CD4-positive, alpha-beta T cell (primary cell): ENCODE measurements around the gene RPTOR. TPM values are rescaled to one million over a fixed set of nuclear protein-coding genes. Genes with fewer than 3 reads are reported as not detected.
"Not testable (repeated sequence)": the region's sequence is repeated elsewhere in the genome, so short reads cannot be mapped to it uniquely, and the experiment has no call there.

Experiments used
- ATAC-seq: fragments of 200-7000 bp; cut with Tn5 transposase; one replicate; pipeline ENCODE4 v1.10.0; 2022; ENCODE audit warnings: mild to moderate bottlenecking; ENCODE audit not compliant: poor library complexity
- CTCF ChIA-PET: fragments of 350-600 bp; sonication (Branson Sonifier 250); formaldehyde crosslinking; loops from one replicate; lab custom pipeline; 2021; ENCODE audit warnings: antibody characterized with exemption, inconsistent platforms; lab: Charles Lee
- POLR2A ChIA-PET: fragments of 350-600 bp; sonication (Branson Sonifier 250); formaldehyde crosslinking; loops from one replicate; lab custom pipeline; 2021; ENCODE audit warnings: antibody characterized with exemption, inconsistent platforms; lab: Charles Lee
- DNase-seq, 14 experiments: peaks; one replicate each; pipeline ENCODE4 v3.0.0-alpha.2; 2013 to 2020; ENCODE audit warnings: mixed read lengths in 2 of 14
- H3K27ac ChIP-seq, 2 donors: one replicate each; pipeline versions ENCODE4 v1.5.1 to v1.7.0; 2013; ENCODE audit warnings: low read length in 2 of 2, low read depth in 1 of 2, mild to moderate bottlenecking in 1 of 2
- H3K27me3 ChIP-seq, 2 experiments: 1 replicate in 1 of 2; 2 replicates in 1 of 2; pipeline versions ENCODE4 v1.6.1 to v1.7.0; 2013; ENCODE audit warnings: low read length in 2 of 2, control low read depth in 1 of 2, mild to moderate bottlenecking in 1 of 2, moderate library complexity in 1 of 2; ENCODE audit not compliant: insufficient read depth in 2 of 2, control insufficient read depth in 1 of 2
- H3K36me3 ChIP-seq: one replicate; pipeline ENCODE4 v1.6.1; 2013; ENCODE audit warnings: low read length, control low read depth; ENCODE audit not compliant: insufficient read depth
- H3K4me1 ChIP-seq: one replicate; pipeline ENCODE4 v1.6.1; 2013; ENCODE audit warnings: low read length, control low read depth; ENCODE audit not compliant: insufficient read depth
- H3K4me3 ChIP-seq: one replicate; pipeline ENCODE4 v1.5.1; 2013; ENCODE audit warnings: mild to moderate bottlenecking, low read length, moderate library complexity
- H3K9me3 ChIP-seq, 2 experiments: 1 replicate in 1 of 2; 2 replicates in 1 of 2; pipeline versions ENCODE4 v1.6.1 to v1.7.0; 2013; ENCODE audit warnings: low read length in 2 of 2, mild to moderate bottlenecking in 2 of 2, control low read depth in 1 of 2, moderate library complexity in 1 of 2; ENCODE audit not compliant: control insufficient read depth in 1 of 2, insufficient read depth in 1 of 2
- H3K27ac Mint-ChIP-seq: one replicate; pipeline ENCODE4 v1.8.0; 2020; ENCODE audit warnings: mixed read lengths
- H3K27me3 Mint-ChIP-seq: one replicate; pipeline ENCODE4 v1.8.0; 2021; ENCODE audit warnings: mixed read lengths
- H3K36me3 Mint-ChIP-seq: one replicate; pipeline ENCODE4 v1.8.0; 2021; ENCODE audit warnings: low read depth, mixed read lengths
- H3K4me1 Mint-ChIP-seq: one replicate; pipeline ENCODE4 v1.8.0; 2021; ENCODE audit warnings: low read depth, mixed read lengths
- H3K4me3 Mint-ChIP-seq: one replicate; pipeline ENCODE4 v1.8.0; 2020; ENCODE audit warnings: mild to moderate bottlenecking, mixed read lengths
- H3K9me3 Mint-ChIP-seq: one replicate; pipeline ENCODE4 v1.8.0; 2020; ENCODE audit warnings: mixed read lengths
- intact Hi-C, 2 experiments: fragments of 100-400 bp; cut with DNase I in 1 of 2; cut with micrococcal nuclease in 1 of 2; formaldehyde crosslinking; loops; one replicate each; pipeline versions ENCODE4 v1.15.1 to v1.9.0; 2023 to 2025; cut with DNase I, micrococcal nuclease
- total RNA-seq, 174 experiments: library from RNA in 2 of 174; stranded (reverse) in 2 of 174; gene quantifications; one replicate each; pipeline ENCODE4 v1.2.3 and lab custom pipeline; 2021 to 2026
- TF ChIP-seq, protein P1 (sequence below): fragments of 200-600 bp; IDR thresholded peaks from one replicate; pipeline ENCODE4 v1.8.0; 2022; ENCODE audit warnings: antibody characterized with exemption, mild to moderate bottlenecking

RPTOR gene
- total RNA-seq, 2 experiments from 2014 or later, result 45.0 to 47.1 TPM

DNA sequence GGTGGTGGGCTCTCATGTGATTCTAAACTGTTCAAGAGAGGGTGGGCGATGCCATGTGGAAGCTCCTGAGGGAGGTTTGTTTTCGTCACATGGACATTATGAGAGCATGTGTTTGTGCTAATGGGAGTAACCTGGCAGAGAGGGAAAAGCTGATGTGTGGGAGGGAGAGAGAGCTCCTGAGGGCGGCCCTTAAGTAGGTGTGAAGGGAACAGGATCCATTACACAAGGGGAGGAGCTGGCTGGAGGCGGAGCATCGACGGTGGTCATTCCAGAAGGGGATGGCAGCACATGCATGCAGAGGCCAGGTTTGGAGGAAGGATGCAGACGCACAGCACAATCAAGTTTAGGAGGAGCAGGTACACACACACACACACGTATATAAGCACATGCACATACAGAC, 197.5 kb downstream of the RPTOR start:
- DNase-seq (no peak), ATAC-seq (no peak)
- Mint-ChIP-seq H3K36me3 (peaks cover 6% of the 10 kb centered on the region), H3K4me1 (peaks cover 62% of the 10 kb centered on the region), H3K9me3 (no peaks in the 10 kb centered on the region), H3K27me3 (no peaks in the 10 kb centered on the region), H3K4me3 (no peak overlapping the region), H3K27ac (peak overlapping the region; percentile 84)
- TF ChIP-seq, protein P1, sequence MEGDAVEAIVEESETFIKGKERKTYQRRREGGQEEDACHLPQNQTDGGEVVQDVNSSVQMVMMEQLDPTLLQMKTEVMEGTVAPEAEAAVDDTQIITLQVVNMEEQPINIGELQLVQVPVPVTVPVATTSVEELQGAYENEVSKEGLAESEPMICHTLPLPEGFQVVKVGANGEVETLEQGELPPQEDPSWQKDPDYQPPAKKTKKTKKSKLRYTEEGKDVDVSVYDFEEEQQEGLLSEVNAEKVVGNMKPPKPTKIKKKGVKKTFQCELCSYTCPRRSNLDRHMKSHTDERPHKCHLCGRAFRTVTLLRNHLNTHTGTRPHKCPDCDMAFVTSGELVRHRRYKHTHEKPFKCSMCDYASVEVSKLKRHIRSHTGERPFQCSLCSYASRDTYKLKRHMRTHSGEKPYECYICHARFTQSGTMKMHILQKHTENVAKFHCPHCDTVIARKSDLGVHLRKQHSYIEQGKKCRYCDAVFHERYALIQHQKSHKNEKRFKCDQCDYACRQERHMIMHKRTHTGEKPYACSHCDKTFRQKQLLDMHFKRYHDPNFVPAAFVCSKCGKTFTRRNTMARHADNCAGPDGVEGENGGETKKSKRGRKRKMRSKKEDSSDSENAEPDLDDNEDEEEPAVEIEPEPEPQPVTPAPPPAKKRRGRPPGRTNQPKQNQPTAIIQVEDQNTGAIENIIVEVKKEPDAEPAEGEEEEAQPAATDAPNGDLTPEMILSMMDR, result no peak
- Histone ChIP-seq H3K27me3 (no peaks in the 10 kb centered on the region), H3K36me3 (peaks cover 4% of the 10 kb centered on the region), H3K9me3 (no peaks in the 10 kb centered on the region), H3K27ac (no peak overlapping the region), H3K4me3 (no peak overlapping the region), H3K4me1 (peaks cover 35% of the 10 kb centered on the region)
- ChIA-PET POLR2A (interaction anchor here (1.2 kb wide), 1 partner anchor 11 kb away, joined by 4 read pairs; no protein-coding TSS in a partner anchor), CTCF (interaction anchor here (1.4 kb wide), 1 partner anchor 20 kb away, joined by 3 read pairs; no protein-coding TSS in a partner anchor)
- intact Hi-C loops, result no loop called here

- Histone ChIP-seq H3K9me3 (no peaks in the 10 kb centered on the region), H3K27me3 (no peaks in the 10 kb centered on the region), H3K27ac (peak overlapping the region in 1 of 2 donors; percentile 14), H3K4me3 (peak overlapping the region; percentile 5), H3K4me1 (peaks cover 35% of the 10 kb centered on the region), H3K36me3 (peaks cover 4% of the 10 kb centered on the region)
- DNase-seq, result no peak
- TF ChIP-seq, protein P1, result no peak
- H3K4me3 Mint-ChIP-seq, result peak overlapping the region; percentile 52
- no peaks in the 10 kb centered on the region for H3K9me3 Mint-ChIP-seq
- POLR2A ChIA-PET, result interaction anchor here (0.9 to 1.2 kb wide), 4 partner anchors 12 to 39 kb away, joined by 3 to 4 read pairs (median 3); no protein-coding TSS in a partner anchor
- peak overlapping the region; percentile 84 for H3K27ac Mint-ChIP-seq
- peaks cover 6% of the 10 kb centered on the region for H3K36me3 Mint-ChIP-seq
- no peak for ATAC-seq
- CTCF ChIA-PET, result interaction anchor here (1.2 to 1.4 kb wide), 2 partner anchors 21 to 89 kb away, joined by 3 read pairs; no protein-coding TSS in a partner anchor
- H3K4me1 Mint-ChIP-seq, result peaks cover 63% of the 10 kb centered on the region
- no peaks in the 10 kb centered on the region for H3K27me3 Mint-ChIP-seq
- intact Hi-C loops, result no loop called here
These were observed 198.0 kb downstream of the RPTOR start for GRCh38 chr17:80742581-80743180.

DNA sequence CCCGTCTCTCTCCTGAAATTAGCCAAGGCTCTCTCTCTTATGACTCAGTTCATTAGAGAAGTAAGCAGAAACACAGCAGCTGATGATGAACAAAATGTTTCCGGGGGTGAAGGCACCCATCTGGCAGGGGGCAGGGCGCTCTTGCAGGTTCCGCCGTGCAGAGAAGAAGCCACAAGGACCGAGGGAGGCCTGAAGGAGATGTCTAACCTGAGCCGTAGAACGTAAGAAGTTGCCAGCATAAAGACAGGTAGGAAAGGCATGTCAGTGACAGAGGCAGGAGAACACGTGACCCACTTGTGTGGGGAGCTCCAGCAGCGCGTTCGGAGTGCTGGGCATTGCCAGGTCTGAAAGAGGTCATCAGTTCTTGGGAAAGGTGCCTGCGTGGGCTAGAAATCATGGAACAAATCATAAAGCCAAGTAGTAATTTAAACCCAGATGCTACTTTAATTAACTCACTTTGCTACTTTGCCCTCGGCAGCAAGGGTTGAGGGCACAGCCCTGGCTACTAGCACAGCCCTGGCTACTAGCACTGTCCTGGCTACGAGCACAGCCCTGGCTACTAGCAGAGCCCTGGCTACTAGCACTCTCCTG, 198.6 kb downstream of the RPTOR start:
- H3K4me1 Mint-ChIP-seq, result peaks cover 63% of the 10 kb centered on the region
- Histone ChIP-seq H3K27me3 (no peaks in the 10 kb centered on the region), H3K4me1 (peaks cover 30% of the 10 kb centered on the region), H3K9me3 (no peaks in the 10 kb centered on the region), H3K36me3 (peaks cover 4% of the 10 kb centered on the region), H3K27ac (peak overlapping the region in 1 of 2 donors; percentile 14), H3K4me3 (peak overlapping the region; percentile 5)
- POLR2A ChIA-PET, result interaction anchor here (0.6 to 1.2 kb wide), 4 partner anchors 12 to 39 kb away, joined by 3 to 4 read pairs (median 3); no protein-coding TSS in a partner anchor
- CTCF ChIA-PET, result interaction anchor here (0.7 to 1.4 kb wide), 3 partner anchors 9 to 89 kb away, joined by 3 read pairs; no protein-coding TSS in a partner anchor
- DNase-seq, result peak in 12 of 14 experiments; percentile 30 to 84 (median 57)
- H3K36me3 Mint-ChIP-seq, result peaks cover 6% of the 10 kb centered on the region
- TF ChIP-seq, protein P1, result no peak
- peak; percentile 66 for ATAC-seq
- H3K4me3 Mint-ChIP-seq, result peak overlapping the region; percentile 52
- intact Hi-C loops, result no loop called here
- H3K27ac Mint-ChIP-seq, result peak overlapping the region; percentile 84
- no peaks in the 10 kb centered on the region for H3K27me3 Mint-ChIP-seq
- no peaks in the 10 kb centered on the region for H3K9me3 Mint-ChIP-seq

GRCh38 chr17:80743973-80744372, 199.3 kb downstream of the RPTOR start:
- H3K9me3 Mint-ChIP-seq, H3K27ac Mint-ChIP-seq, DNase-seq, H3K36me3 Mint-ChIP-seq, H3K36me3 ChIP-seq, H3K27me3 ChIP-seq, ATAC-seq, H3K9me3 ChIP-seq, H3K27me3 Mint-ChIP-seq, intact Hi-C loops, H3K4me3 Mint-ChIP-seq: not testable (repeated sequence)
- ChIA-PET POLR2A (interaction anchor here (0.6 to 1.2 kb wide), 2 partner anchors 13 to 19 kb away, joined by 3 to 4 read pairs; no protein-coding TSS in a partner anchor), CTCF (interaction anchor here (0.7 to 1.2 kb wide), 2 partner anchors 8 to 88 kb away, joined by 3 read pairs; no protein-coding TSS in a partner anchor)
- peaks cover 30% of the 10 kb centered on the region for H3K4me1 ChIP-seq
- peaks cover 58% of the 10 kb centered on the region for H3K4me1 Mint-ChIP-seq
- H3K4me3 ChIP-seq, result peak overlapping the region; percentile 5
- peak overlapping the region in 1 of 2 donors; percentile 52 for H3K27ac ChIP-seq

- peaks cover 30% of the 10 kb centered on the region for H3K4me1 ChIP-seq
- H3K4me1 Mint-ChIP-seq, result peaks cover 51% of the 10 kb centered on the region
- H3K36me3 ChIP-seq, ATAC-seq, H3K27ac Mint-ChIP-seq, H3K27ac ChIP-seq, H3K4me3 ChIP-seq, intact Hi-C loops, H3K27me3 ChIP-seq, CTCF ChIA-PET, H3K36me3 Mint-ChIP-seq, DNase-seq, H3K9me3 ChIP-seq, H3K27me3 Mint-ChIP-seq, H3K4me3 Mint-ChIP-seq, H3K9me3 Mint-ChIP-seq: not testable (repeated sequence)
- POLR2A ChIA-PET, result interaction anchor here (1.2 kb wide), 1 partner anchor 38 kb away, joined by 3 read pairs; no protein-coding TSS in a partner anchor
These were observed 200.1 kb downstream of the RPTOR start for GRCh38 chr17:80744725-80745124.
